Smooth muscle cell (in vitro differentiated cells): ENCODE results near the gene CAB39. TPM values are rescaled to one million over a fixed set of nuclear protein-coding genes. Genes with fewer than 3 reads are reported as not detected.

ENCODE experiments used
- DNase-seq: peaks from one replicate; lab custom pipeline; 2025; ENCODE audit not compliant: unreplicated experiment; lab: John Stamatoyannopoulos, UW
- H2AFZ ChIP-seq: fragments of 200-600 bp; sonication (generic); 2 replicates; pipeline ENCODE4 v1.6.0; 2016; ENCODE audit warnings: antibody characterized with exemption, low read depth, mild to moderate bottlenecking
- H3F3A ChIP-seq: fragments of 200-600 bp; sonication (generic); 2 replicates; pipeline ENCODE4 v1.6.0; 2017; ENCODE audit warnings: antibody characterized with exemption, low read depth
- H3K27ac ChIP-seq: fragments of 200-600 bp; sonication (generic); 2 replicates; pipeline ENCODE4 v1.5.1; 2016; ENCODE audit warnings: low read depth, mild to moderate bottlenecking
- H3K27me3 ChIP-seq: fragments of 200-600 bp; sonication (generic); 2 replicates; pipeline ENCODE4 v1.6.1; 2016; ENCODE audit warnings: low read depth, mild to moderate bottlenecking
- H3K36me3 ChIP-seq: fragments of 200-600 bp; sonication (generic); 2 replicates; pipeline ENCODE4 v1.5.1; 2016; ENCODE audit warnings: low read depth
- H3K4me1 ChIP-seq: fragments of 200-600 bp; sonication (generic); 2 replicates; pipeline ENCODE4 v1.5.1; 2016; ENCODE audit warnings: low read depth
- H3K4me2 ChIP-seq: fragments of 200-600 bp; sonication (generic); 2 replicates; pipeline ENCODE4 v1.6.0; 2016; ENCODE audit warnings: mild to moderate bottlenecking
- H3K4me3 ChIP-seq: fragments of 200-600 bp; sonication (generic); 2 replicates; pipeline ENCODE4 v1.5.1; 2016; ENCODE audit warnings: mild to moderate bottlenecking
- H3K79me2 ChIP-seq: fragments of 200-600 bp; sonication (generic); 2 replicates; pipeline ENCODE4 v1.6.0; 2016; ENCODE audit warnings: low read depth, mild to moderate bottlenecking
- H3K9ac ChIP-seq: fragments of 200-600 bp; sonication (generic); 2 replicates; pipeline ENCODE4 v1.6.0; 2016; ENCODE audit warnings: low read depth
- H3K9me3 ChIP-seq: fragments of 200-600 bp; sonication (generic); replicated peaks from 2 replicates; pipeline ENCODE4 v1.5.1; 2016; ENCODE audit warnings: low read depth
- H4K20me1 ChIP-seq: fragments of 200-600 bp; sonication (generic); 2 replicates; pipeline ENCODE4 v1.6.0; 2016; ENCODE audit warnings: low read depth
- WGBS: methylation state at CpG from one replicate; pipeline ENCODE4 v1.1.7; 2016; ENCODE audit warnings: low lambda C conversion rate; 5-methylcytosine and 5-hydroxymethylcytosine counted together
- polyA plus RNA-seq: library from polyadenylated mRNA; unstranded; fragments of >200 nt; fragmentation: Nextera tagmentation; extraction: Ambion mirVana; gene quantifications from 2 replicates; pipeline ENCODE4 v1.2.1, GENCODE V29; 2016
- total RNA-seq: library from RNA; depleted of rRNA; stranded (reverse); fragments of >200 nt; gene quantifications from 2 replicates; pipeline ENCODE4 v1.2.3, GENCODE V29; 2014
- TF ChIP-seq, protein P1 (sequence below): fragments of 200-600 bp; sonication (generic); IDR thresholded peaks from 2 replicates; pipeline ENCODE4 v1.5.1; 2017; ENCODE audit warnings: borderline replicate concordance, mild to moderate bottlenecking, antibody characterized with exemption; ENCODE audit not compliant: insufficient read depth, poor library complexity, severe bottlenecking

Gene CAB39
- total and polyA plus RNA-seq, 2 experiments from 2014 or later, result 21.7 to 62.4 TPM

DNA sequence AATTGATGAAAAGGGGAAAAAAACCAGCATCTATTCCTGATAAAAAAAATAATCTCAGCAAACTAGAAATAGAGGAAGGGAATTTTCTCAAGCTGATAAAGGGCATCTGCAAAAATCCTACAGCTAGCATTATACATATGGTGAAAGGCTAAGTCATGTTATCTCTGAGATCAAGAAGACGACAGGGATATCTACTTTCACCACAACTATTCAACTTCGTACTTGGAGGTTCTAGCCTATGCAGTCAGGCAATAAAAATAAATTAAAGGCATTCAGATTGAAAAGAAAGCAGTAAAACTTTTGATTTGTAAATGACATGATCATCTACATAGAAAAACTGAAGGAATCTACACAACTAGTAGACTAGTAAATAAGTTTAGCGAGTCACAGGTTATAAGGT, 58.2 kb downstream of the CAB39 start:
- Histone ChIP-seq H3K9ac (no peak overlapping the region), H3K79me2 (peaks cover 19% of the 10 kb centered on the region), H3K4me1 (peaks cover 1% of the 10 kb centered on the region), H3K36me3 (no peaks in the 10 kb centered on the region), H4K20me1 (peaks cover 8% of the 10 kb centered on the region), H3K4me2 (peak overlapping the region; percentile 19), H3K9me3 (no peaks in the 10 kb centered on the region), H3K27ac (peak overlapping the region; percentile 25), H3F3A (no peaks in the 10 kb centered on the region), H3K4me3 (no peak overlapping the region), H3K27me3 (no peaks in the 10 kb centered on the region), H2AFZ (no peak overlapping the region)
- WGBS, result 38% methylated on average over 3 of the region's 3 CpGs
- no peak for DNase-seq
- TF ChIP-seq, protein P1, sequence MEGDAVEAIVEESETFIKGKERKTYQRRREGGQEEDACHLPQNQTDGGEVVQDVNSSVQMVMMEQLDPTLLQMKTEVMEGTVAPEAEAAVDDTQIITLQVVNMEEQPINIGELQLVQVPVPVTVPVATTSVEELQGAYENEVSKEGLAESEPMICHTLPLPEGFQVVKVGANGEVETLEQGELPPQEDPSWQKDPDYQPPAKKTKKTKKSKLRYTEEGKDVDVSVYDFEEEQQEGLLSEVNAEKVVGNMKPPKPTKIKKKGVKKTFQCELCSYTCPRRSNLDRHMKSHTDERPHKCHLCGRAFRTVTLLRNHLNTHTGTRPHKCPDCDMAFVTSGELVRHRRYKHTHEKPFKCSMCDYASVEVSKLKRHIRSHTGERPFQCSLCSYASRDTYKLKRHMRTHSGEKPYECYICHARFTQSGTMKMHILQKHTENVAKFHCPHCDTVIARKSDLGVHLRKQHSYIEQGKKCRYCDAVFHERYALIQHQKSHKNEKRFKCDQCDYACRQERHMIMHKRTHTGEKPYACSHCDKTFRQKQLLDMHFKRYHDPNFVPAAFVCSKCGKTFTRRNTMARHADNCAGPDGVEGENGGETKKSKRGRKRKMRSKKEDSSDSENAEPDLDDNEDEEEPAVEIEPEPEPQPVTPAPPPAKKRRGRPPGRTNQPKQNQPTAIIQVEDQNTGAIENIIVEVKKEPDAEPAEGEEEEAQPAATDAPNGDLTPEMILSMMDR, result no peak

DNA sequence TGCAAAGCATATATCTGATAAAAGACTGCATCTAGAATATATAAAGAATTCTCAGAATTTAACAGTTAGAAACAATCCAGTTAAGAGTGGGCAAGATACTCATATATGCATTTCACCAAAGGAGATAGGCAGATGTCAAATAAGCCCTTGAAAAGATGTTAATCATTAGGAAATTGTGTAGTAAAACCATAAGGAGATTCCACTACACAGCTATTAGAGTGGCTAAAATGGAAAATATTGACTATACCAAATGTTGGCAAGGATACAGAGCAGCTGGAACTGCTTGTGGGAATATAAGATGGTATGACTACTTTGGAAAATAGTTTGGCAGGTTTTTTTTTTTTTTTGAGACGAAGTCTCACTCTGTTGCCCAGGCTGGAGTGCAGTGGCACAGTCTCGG, 59.5 kb downstream of the CAB39 start:
- DNase-seq, result no peak
- Histone ChIP-seq H3K36me3 (no peaks in the 10 kb centered on the region), H3K4me1 (no peaks in the 10 kb centered on the region), H3F3A (no peaks in the 10 kb centered on the region), H4K20me1 (peaks cover 4% of the 10 kb centered on the region), H3K27me3 (no peaks in the 10 kb centered on the region), H2AFZ (no peak overlapping the region), H3K4me2 (no peak overlapping the region), H3K9ac (no peak overlapping the region), H3K9me3 (no peaks in the 10 kb centered on the region), H3K4me3 (no peak overlapping the region), H3K79me2 (peaks cover 26% of the 10 kb centered on the region), H3K27ac (no peak overlapping the region)
- TF ChIP-seq, protein P1, result no peak
- 94% methylated on average over 2 of the region's 2 CpGs for WGBS

DNA sequence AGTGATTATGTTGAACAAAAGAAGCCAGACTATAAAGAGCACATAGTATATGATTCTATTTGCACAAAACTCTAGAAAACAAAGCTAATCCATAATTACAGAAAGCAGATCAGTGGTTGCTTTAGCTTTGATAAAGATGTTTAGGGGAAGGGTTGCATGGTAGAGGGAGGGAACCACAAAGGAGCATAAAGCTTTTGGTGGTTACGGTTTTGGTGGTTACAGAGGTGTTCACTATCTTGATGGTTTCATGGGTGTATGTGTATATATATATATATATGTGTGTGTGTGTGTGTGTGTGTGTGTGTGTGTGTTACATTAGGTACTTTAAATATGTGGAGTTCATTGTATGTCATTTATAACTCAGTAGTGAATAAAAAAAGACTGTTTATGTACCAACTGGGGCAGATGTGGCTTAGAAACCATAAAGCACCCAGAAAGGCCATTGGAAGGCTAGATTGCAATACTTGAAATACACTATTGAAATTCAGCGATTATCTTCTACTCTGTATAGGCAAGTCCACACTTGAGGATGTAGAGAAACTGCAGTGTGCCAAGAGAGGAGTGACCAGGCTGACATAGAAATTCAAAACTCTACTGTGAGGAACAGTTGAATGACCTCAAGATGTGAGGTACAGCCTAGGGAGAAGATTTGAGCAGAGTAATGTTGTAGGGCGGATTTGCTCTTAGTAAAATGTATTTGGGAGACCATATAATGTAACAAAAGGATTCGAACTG, 60.6 kb downstream of the CAB39 start:
- peaks cover 36% of the 10 kb centered on the region for H3K79me2 ChIP-seq
- H3K9me3 ChIP-seq, result no peaks in the 10 kb centered on the region
- peak overlapping the region; percentile 92 for H3K27ac ChIP-seq
- H3F3A ChIP-seq, result no peaks in the 10 kb centered on the region
- H4K20me1 ChIP-seq, result peaks cover 4% of the 10 kb centered on the region
- H3K27me3 ChIP-seq, result no peaks in the 10 kb centered on the region
- no peak overlapping the region for H2AFZ ChIP-seq
- no peak for DNase-seq
- 96% methylated on average over 4 of the region's 4 CpGs for WGBS
- H3K4me2 ChIP-seq, result no peak overlapping the region
- H3K4me1 ChIP-seq, result no peaks in the 10 kb centered on the region
- no peaks in the 10 kb centered on the region for H3K36me3 ChIP-seq
- TF ChIP-seq, protein P1, result no peak
- H3K4me3 ChIP-seq, result no peak overlapping the region
- no peak overlapping the region for H3K9ac ChIP-seq
